CD4-positive, alpha-beta T cell treated with Interleukin-2 at 100 ng/mL for 4 hours (primary cell): ENCODE results near the gene SAP30L.

ENCODE experiments used
- DNase-seq: peaks from one replicate; pipeline ENCODE4 v3.0.0-alpha.2; 2020; ENCODE audit warnings: low spot score

SAP30L gene

DNA sequence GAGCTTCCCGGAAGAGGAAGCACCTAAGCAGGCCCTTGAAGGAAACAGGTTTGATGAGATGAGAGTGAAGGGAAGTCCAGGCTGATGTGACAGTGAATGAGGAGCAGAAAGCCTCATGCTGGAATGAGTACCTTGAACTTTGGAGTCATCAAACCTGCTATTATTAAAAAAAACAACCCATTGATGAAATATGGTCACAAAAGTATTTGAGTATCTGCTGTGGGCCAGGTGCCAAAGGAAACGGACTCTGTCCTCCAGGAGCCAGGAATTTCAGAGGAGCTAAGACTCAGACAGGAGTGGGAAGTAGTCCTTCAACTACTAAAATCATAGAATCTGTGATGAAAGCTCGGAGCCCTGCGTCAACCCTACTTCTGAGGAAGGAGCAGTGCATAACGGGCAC, 20.4 kb downstream of the SAP30L start:
- DNase-seq: no peak

DNA sequence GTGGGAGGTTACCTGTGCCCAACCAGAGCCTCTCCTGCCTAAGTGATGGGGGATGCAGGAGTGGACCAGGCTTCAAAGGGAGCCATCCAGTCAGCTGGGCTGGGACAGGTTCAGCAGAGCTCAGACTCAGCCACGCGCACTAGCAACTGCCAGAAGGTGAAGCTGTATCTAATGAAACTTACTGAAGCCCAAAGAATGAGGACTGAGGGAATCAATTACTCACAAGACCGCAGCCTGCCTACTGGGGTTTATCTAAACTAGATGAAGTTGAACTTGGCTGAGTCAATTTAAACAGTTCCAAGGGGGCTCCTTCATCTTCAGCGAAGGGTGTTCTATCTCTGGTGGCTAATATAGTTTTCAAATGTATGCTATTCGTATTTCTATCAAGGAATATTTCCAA, 20.9 kb downstream of the SAP30L start:
- no peak for DNase-seq

DNA sequence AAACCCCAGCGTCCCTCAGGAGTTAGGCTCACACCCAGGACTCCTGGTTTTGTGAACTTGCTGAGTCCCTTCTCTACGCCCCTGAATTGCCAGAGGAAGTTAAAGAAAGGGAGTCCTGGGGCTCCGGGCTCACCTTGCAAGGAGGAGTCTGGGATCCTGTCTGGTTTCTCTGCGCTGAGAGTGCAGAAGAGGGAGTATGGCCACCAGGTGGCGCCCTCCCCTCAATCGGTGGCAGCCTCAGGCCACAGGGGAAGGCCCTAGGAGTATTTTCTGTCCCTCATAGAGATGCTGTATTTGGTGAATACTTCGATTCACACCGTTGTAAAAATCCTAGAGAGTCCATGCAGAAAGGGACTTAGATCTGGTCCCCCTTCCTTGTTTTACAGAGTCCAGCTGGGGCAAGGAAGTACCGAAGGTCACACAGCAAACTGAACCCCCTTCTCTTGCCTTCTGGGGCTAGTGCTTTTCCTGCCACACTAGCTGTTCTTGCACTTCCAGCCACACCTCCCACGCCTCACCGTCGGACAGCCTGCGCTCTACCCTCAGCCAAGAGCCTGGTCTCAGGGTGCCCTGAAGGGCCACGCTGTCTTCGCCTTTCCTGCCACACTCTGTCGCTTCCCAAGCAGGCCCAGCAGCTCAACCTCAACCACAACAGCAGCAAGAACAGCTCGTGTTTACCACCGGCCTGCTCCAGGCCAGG, 22.0 kb downstream of the SAP30L start:
- DNase-seq: peak; percentile 67

DNA sequence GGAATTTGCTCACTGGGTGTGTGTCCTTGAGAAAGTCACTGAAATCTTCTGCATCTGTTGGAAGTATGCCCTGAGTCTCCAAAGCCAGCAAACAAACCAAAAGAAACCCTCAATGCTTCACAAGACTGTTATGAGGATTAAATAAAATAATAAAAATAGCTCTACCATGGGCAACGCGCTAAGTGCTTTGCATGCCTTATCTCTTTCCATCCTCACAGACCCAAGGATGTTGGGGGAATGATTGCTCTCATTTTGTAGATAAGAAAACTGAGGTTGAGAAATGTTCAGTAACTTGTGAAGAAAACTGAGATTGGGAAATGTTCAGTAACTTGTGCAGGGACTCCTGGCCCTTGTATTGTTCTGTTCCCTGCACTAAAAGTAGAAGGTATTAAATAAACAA, 24.3 kb downstream of the SAP30L start:
- DNase-seq: no peak

DNA sequence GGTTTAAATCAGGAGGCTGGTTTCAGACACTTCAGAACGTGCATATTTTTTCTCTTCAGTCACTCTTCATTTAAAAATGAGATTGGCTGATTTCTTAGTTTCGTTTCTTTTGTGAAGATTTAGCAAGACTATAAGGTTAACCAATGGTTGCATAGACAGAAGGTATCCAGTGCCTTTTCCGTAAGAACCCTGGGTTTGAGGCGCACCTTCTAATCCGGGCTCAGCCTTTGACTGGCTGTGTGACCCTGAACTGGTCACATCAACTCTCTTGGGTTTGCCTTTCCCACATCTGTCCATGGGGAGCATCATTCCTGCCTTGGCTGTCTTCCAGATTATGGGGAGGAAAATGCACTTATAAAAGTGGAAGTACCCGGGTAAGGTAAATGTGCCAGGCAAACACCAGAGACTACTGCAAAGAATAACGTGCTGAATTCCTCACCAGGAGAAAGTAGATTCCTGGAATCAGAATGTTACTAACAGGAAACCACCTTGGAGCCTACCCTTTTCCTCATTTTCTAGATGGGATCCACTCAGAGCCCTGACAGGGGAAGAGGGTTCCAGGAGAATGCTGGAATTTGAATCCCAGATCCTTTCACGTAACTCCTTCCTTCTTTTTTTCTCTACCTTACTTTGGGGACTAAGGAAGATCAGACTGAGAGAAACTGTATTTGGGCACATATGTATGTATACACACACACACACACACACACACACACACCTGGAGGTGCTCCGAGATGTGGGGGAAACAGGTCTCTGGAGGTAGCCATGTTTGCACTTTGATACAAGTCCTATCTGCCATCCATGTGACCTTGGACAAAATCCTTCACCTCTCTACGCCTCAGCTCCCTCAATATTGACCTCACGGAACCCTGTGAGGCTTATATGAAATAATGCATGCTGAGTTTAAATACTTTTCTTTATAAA, 25.4 kb downstream of the SAP30L start:
- no peak for DNase-seq

DNA sequence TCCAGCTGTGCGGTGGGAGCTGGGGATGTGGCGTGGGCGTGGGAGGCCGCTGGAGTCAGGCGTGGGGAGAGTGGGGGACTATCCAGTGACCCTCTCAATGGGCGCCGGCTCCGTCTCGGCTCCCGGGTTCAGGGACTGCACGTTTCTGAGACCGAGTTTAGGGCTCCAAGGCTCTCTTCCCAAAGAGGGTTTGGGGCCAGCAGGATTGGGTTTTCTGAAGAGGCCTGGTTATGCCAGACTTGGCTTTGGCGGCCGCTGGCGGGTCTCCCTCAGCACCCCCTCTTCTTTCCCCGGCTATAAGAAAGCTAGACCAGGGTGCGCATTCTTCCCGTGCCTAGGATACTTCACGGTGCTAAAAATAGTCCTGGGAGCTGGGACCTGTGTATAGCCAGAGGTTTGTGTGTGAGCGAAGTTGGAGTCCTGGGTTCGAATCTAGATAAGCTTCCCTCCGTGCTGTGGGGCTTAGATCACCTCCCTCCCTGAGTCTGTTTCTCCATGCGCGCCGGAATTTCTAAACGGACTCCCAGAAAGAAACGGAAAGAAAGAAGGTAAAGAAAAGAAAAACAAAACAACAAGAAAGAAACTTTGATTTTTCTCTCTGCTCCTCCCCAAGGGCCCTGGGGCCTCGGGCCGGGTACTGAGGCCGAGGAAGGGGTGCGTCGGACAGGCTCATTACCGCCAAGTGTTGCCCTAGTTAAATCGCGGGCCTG, 27.2 kb downstream of the SAP30L start:
- DNase-seq: no peak

DNA sequence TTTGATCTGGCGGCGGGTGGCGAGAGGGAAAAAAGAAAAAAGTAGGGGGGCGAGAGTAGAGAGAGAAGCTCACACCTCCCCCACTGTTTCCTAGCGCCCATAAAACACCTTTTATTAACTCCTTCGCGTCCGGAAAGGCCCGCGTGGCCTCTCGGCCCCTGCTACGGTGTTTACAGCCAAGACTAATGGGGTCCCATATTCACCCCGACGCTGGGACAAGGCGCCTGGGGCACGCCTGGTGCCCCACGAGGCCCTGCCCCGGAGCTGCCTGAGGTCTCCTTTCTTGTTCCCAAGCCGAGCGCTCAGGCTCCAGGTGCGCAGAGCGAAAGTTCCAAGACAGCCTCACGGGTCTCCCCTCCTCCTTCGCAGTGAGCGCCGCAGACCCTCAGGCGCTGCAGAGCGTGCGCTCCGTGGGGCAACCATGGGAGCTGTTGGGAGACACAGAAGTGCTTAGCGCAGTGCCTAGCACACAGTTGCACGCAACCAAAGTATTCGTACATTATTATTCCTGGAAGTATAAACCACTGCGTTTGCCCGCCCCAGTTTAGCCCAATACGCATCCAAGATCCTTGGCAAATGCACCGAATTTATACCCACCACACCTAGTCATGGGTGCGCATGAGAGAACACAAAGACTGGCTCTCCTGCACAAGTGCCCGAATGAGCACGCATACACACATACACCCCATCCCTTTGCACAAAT, 27.9 kb downstream of the SAP30L start:
- DNase-seq: no peak

DNA sequence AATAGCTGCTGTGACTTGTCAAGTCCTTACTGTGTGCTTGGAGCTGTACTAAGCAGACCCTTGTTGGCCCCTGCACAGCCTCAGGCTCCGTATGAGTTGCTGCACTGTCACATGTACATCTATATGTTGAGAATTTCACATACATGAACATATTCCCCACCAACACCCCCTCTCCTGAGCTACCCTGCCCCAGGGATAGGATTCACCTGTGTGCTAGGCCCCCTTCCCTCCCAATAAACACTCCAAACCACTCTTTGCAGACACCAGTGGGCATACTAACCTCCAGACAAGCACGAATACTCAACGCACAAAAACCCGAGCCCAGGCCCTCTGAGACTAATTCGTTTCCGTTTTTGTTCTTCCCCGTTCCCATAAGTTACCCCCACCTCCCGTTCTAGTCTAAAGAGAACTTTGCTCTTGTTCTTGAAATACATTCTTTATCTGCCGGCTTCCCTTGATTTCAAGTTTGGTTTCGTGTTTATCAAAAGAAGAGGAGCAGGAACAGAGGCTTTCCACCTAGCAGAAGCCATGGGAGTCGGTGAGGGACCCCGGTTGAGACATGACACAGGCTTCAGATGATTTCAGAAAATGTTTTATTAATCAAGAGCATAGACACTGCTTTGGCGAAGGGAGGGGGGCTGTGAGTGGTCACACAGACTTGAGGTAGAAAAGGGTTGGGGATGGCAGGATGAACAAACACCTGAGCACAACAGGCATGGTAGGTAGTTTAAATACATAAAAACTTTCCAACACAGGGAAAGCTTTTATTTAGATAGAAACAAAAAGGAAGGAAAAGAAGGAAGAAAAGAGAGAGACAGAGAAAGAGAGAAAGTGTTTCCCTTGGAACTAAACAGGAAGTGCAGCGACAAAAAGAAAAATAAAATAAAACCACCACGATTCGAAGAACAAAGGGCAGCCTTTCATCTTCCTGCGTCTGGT, 28.9 kb downstream of the SAP30L start:
- no peak for DNase-seq

DNA sequence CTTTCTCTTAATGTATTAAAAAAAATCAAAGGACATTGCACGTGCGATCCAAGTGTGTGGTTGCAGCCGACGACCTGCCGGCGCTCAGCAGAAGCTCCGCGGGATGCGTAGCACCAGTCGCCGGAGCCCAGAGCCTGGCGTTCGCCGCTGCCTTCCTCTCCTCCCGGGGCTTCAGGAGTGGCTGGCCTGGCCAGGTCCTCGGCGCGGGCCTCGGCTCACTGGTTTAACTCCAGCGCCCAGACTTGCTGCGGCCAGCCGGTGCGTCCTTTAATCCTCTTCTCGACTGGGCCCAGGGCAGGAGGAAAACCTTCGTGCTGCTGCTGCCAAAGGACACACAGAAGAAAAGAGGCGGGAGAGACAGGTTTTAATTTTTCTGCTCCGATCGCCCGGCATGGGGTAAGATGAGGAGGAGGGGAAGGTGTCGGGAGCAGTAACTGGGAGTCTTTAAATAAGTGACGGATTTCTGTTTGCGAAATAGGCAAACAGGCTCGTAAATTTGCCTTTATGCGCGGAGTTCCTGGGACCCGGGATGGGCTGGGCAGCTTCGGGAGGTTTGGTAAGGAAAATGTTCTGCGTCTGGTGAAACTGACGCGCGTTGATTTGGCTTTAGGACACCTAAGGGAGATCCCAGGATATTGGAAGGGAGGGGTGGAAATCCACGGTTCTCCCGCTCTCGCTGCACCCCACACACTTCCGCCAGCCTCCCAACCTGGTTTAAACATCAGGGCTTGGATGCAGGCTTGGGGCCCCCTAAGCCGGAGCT, 30.0 kb downstream of the SAP30L start:
- DNase-seq: no peak

DNA sequence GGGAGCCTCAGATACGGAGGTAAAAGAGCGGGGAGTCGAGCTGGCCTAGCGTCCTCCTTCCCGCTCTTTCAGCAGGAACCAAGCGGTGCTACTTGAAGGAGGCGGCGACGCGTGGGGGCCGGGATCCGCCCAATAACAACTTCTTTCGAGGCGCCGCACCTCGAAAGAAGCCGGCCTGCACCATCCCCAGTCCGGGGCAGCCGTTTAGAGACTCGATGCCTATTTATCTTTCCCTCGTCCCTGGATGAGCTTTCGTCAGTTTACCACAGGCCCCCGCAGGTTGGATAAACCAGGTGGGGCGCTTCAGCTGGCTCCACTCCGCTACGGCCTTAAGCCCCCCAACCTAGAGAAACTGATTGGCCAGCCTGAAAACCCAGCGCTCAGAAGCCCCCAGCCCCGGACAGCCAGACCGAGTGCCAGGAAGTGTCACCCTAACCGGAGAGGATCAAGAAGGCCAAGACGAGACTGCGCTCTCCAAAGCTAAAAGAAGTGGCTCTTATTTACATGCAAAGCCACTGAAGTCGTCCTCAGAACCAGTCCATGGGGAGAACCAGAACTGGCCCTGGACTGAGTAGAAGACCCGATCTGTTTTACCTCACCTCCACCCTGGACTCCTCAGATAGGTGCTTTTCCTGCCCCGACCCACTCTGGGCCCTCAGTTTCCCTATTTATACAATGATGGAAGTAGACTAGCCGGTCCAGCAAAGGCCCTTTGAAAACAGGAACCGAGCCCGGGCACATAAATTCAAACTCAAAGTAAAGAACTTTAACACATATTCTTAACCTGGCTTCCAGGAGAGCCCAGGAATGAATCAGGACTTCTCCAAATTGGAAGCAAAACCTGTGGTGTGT, 30.8 kb downstream of the SAP30L start:
- DNase-seq: no peak

DNA sequence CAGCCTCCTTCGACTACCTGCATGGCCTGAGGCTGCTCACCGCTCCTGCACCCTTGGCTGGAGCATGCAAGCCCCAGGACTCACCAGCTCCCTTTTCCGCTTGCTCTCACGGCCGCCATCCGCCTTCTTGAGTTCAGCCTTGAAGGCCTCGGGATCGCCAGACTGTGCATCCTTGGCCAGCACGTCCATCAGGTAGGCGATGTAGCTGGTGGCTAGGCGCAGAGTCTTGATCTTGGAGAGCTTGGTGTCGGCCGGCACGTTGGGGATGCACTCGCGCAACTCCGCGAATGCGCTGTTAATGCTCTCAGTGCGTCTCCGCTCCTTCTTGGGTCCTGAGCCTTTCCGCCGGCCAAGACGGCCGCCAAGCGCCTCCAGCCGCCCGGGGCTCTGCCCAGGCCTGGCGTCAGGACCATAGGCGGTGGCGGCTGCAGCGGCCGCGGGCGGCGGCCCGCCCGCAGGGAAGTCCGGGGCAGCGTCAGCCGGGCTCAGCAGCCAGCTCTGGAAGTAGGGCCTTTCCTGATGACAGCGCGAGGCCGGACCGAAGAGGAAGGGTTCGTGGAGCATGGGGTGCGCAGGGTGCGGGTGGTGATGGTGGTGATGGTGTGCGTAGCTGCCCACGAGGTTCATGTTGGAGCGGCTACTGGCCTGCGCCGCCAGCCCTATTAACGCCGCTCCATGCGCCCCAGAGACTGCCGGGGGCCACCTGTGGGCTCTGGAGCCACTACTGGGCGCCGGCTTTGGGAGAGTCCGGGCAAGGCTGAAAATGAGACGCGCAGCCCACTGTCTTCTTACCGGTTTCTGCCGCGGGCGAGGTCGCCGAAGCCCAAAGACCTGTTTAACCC, 31.8 kb downstream of the SAP30L start:
- DNase-seq: no peak

DNA sequence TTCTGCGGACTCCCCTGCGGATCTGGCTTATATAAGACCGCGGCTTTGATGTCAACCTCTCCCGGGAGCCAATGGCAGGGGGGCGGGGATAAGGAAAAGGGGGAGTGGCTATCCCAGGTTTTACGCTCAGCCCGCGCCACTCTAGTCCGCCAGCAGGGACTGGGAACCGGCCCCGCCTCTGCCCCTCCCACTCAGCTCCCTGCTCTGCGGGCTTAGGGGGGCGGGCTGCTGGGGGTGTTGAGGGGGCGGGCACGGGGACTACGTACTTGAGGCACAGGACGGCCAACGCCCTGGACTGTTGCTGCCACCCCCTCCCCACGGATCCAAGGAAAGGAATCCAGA, 32.4 kb downstream of the SAP30L start, which contains the start of gene HAND1:
HAND1 (minus strand) TSS at position 4 of the 342 bp plus-strand sequence. CDS start 219 bp downstream, outside the sequence.
- DNase-seq: no peak

DNA sequence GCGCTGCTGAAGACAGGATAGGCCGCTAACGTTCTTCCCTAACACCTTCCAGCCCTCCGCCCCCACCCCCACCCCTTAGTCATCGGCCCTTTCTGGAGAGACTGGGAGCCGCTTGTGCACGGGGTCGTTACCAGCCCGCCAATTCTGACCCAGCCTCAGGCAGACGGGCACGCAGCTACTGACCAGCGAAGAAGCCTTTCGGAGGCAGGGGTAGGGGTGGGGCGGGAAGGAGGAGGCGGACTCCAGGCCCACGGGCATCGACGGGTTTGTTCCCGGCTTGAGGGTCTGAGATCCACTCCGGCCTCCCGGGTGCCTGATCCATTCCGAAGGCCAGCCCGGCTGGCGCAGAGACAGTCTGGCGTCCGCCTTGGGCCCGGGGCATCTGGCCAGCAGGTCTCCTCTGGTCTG, 33.0 kb downstream of the SAP30L start:
- no peak for DNase-seq

DNA sequence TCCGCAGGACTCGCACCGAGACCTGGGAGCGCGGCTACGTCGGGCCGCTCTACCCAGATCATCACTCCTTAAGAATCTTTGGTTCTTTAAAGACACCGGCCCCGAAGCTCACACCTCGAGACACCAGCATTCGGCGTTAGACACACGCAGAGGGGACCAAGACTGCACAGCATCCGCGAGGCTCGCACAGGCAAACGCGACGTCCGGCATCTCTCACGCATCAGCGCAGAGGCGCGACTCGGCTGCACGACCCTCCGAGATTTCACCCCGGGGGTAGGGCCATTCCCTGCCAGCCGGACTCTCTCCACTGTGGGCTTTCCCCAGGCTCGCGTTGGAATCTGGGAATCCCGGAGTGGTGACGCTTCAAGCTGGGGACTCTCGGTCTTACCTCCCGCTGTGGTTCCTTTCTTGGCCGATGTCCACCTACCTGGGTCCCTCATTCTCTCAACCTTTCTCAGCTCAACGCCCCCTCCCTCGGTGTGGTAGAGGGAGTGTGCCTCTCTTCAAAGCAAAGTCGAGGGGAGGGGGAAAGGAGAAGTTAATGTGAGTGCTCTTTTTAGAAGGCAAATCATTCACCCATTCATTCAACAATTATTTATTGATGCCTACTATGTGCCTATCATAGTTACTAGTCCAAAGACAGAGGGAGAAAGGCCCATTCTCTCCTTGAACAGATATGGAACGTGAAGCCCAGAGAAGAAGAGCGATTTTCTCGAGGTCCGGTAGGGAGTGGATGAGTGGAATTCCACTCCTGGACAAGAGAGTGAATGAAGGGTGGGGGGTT, 33.6 kb downstream of the SAP30L start:
- no peak for DNase-seq

DNA sequence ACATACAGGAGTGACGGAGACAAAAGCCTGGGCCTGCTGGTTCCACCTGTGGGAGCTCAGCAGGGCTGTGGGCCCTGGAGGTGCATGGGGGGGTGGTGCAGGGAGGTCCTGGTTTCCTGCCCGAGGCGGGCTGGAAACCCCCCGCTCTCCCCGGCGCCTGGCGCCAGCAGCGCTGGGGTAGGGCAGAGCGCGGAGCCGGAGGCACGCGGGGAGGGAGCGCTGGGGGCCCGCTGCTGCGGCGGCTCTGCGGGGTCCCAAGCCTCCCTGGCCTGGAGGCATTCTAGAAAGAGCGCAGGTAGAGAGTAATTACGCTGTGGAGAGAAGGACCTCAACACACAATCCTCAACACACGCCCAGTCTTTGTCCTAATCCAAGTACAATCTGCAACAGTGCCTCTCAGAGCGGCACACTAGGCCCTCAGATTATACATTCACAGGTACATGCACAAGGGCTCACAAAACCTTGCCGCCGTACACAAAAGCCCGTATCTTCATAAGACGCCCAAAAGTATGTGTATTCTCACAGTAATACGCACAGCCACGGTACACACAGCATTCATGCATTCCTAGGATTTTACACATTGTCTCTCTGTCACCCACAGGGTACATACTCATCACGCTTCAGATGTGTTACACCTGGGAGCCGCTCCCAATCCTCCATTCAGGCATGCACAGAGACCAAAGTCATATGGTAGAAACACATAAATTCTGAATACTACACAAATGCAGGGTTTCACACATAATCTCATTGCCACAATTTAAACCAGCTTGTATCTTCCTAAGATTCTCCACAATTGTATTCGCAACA, 34.4 kb downstream of the SAP30L start:
- no peak for DNase-seq

DNA sequence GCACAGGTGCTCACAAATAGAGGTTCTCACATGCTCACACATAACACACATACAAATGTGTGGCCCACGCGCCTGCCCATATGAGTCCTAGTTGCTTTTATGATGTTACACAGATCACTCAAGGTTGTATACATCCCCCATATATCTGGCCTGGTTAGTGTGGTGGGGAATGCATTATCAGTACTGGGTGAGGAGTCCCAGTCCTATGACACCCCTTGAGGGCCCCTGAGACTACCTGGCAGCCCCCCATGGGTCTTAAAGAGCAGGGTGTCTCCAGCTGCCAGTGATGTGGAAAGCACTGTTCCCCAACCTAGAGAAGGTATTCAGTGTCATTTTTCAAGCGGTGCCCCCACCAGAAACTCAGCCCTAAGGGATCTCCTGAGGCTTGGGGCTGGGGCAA, 35.0 kb downstream of the SAP30L start:
- DNase-seq: no peak
